Parathyroid adenoma (tissue), 2 donors: ENCODE results near the gene CISD3.

Experiments used
- H2AFZ ChIP-seq: fragments of 300-600 bp; sonication (generic); one replicate; pipeline ENCODE4 v1.7.0; 2017; ENCODE audit warnings: antibody characterized with exemption, mild to moderate bottlenecking
- H3K27ac ChIP-seq: fragments of 300-600 bp; sonication (generic); one replicate; pipeline ENCODE4 v1.7.0; 2017
- H3K27me3 ChIP-seq: fragments of 300-600 bp; sonication (generic); one replicate; pipeline ENCODE4 v1.7.0; 2017; ENCODE audit warnings: low read length; ENCODE audit not compliant: control insufficient read depth, insufficient read depth
- H3K36me3 ChIP-seq: fragments of 300-600 bp; sonication (generic); one replicate; pipeline ENCODE4 v1.7.0; 2017; ENCODE audit warnings: low read length; ENCODE audit not compliant: control insufficient read depth, insufficient read depth
- H3K4me1 ChIP-seq: fragments of 300-600 bp; sonication (generic); one replicate; pipeline ENCODE4 v1.7.0; 2017; ENCODE audit warnings: control low read depth
- H3K4me2 ChIP-seq: fragments of 300-600 bp; sonication (generic); one replicate; pipeline ENCODE4 v1.7.0; 2017; ENCODE audit warnings: low read length
- H3K4me3 ChIP-seq: fragments of 300-600 bp; sonication (generic); one replicate; pipeline ENCODE4 v1.7.0; 2017; ENCODE audit warnings: low read depth, low read length
- H3K79me2 ChIP-seq: fragments of 300-600 bp; sonication (generic); one replicate; pipeline ENCODE4 v1.7.0; 2017; ENCODE audit warnings: control low read depth
- H3K9ac ChIP-seq: fragments of 300-600 bp; sonication (generic); one replicate; pipeline ENCODE4 v1.7.0; 2017; ENCODE audit warnings: mild to moderate bottlenecking
- H3K9me3 ChIP-seq: fragments of 300-600 bp; sonication (generic); one replicate; pipeline ENCODE4 v1.7.0; 2017; ENCODE audit warnings: low read length; ENCODE audit not compliant: control insufficient read depth
- CTCF ChIP-seq: fragments of 300-600 bp; sonication (generic); IDR thresholded peaks from one replicate; pipeline ENCODE4 v1.7.0; 2017; ENCODE audit warnings: antibody characterized with exemption, mild to moderate bottlenecking
- donor health status: primary hyperparathyroidism.

The CISD3 gene

GRCh38 chr17:38710985-38711384 lies 19.2 kb upstream of the CISD3 start:
- Histone ChIP-seq H3K4me2 (no peak overlapping the region), H3K27ac (no peak overlapping the region)

GRCh38 chr17:38711792-38712571 lies 18.2 kb upstream of the CISD3 start:
- H3K9me3 ChIP-seq: no peaks in the 10 kb centered on the region
- no peaks in the 10 kb centered on the region for H3K79me2 ChIP-seq
- H2AFZ ChIP-seq: no peak overlapping the region
- H3K4me1 ChIP-seq: peaks cover 4% of the 10 kb centered on the region
- H3K4me3 ChIP-seq: no peak overlapping the region
- no peak overlapping the region for H3K4me2 ChIP-seq
- no peak overlapping the region for H3K27ac ChIP-seq
- H3K27me3 ChIP-seq: no peaks in the 10 kb centered on the region
- H3K9ac ChIP-seq: no peak overlapping the region
- no peaks in the 10 kb centered on the region for H3K36me3 ChIP-seq
- no peak for TF ChIP-seq CTCF

More at GRCh38 chr17:38710985-38711384, 19.2 kb upstream of the CISD3 start:
- TF ChIP-seq CTCF: no peak
- no peaks in the 10 kb centered on the region for H3K27me3 ChIP-seq
- H3K9me3 ChIP-seq: no peaks in the 10 kb centered on the region
- H2AFZ ChIP-seq: no peak overlapping the region
- H3K4me3 ChIP-seq: no peak overlapping the region
- no peaks in the 10 kb centered on the region for H3K79me2 ChIP-seq
- no peak overlapping the region for H3K9ac ChIP-seq
- H3K36me3 ChIP-seq: no peaks in the 10 kb centered on the region
- H3K4me1 ChIP-seq: peaks cover 4% of the 10 kb centered on the region

- Histone ChIP-seq H3K36me3 (no peaks in the 10 kb centered on the region), H3K4me1 (no peaks in the 10 kb centered on the region), H3K79me2 (no peaks in the 10 kb centered on the region), H3K9ac (no peak overlapping the region), H3K27me3 (no peaks in the 10 kb centered on the region), H3K27ac (no peak overlapping the region), H3K4me2 (no peak overlapping the region), H2AFZ (no peak overlapping the region), H3K4me3 (no peak overlapping the region), H3K9me3 (no peaks in the 10 kb centered on the region)
- no peak for TF ChIP-seq CTCF
Observed at GRCh38 chr17:38712593-38712992, 17.5 kb upstream of the CISD3 start.

GRCh38 chr17:38713456-38714075 lies 16.6 kb upstream of the CISD3 start:
- no peak overlapping the region for H3K4me3 ChIP-seq
- H3K36me3 ChIP-seq: no peaks in the 10 kb centered on the region

More at GRCh38 chr17:38713456-38714075, 16.6 kb upstream of the CISD3 start:
- no peaks in the 10 kb centered on the region for H3K9me3 ChIP-seq
- no peak overlapping the region for H3K27ac ChIP-seq
- H2AFZ ChIP-seq: no peak overlapping the region
- no peaks in the 10 kb centered on the region for H3K4me1 ChIP-seq
- no peaks in the 10 kb centered on the region for H3K79me2 ChIP-seq
- H3K27me3 ChIP-seq: no peaks in the 10 kb centered on the region
- TF ChIP-seq CTCF: no peak
- no peak overlapping the region for H3K9ac ChIP-seq
- no peak overlapping the region for H3K4me2 ChIP-seq
